CD4-positive, alpha-beta T cell treated with Interleukin-6 at 100 ng/mL for 8 hours (primary cell): ENCODE measurements around the gene ZMYND11.
A peak's percentile ranks its signal among the peaks of the same experiment; 100 is the strongest.

Experiments
- DNase-seq: peaks from one replicate; pipeline ENCODE4 v3.0.0-alpha.2; 2020; ENCODE audit warnings: mixed read lengths, low spot score

Gene ZMYND11

DNA sequence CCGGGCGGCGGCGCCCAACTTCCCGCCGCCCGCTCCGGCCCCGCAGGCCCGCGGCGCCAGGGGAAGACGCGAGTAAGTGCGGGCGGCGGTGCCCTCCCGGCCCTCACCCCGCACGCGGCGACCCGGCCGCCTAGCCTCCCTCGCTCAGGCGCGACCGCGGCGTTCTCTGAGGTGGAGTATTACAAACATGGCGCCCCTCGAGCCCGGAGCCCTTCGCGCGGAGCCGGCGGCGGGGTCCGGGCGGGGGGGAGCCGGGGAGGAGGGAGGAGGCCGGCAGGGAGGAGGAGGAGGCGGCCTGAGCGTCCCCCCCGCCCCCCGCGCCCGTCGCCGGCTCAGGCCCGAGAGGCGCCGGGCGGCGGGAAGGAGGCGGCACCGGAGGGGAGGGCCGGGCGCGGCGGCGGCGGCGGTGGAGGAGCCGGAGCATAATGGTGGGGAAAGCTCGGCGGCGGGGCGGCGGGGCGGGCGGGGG is at the start of gene ZMYND11:
ZMYND11 (plus strand) TSS at position 324 of the 469 bp plus-strand sequence. CDS start 44,558 bp downstream, outside the sequence.
- DNase-seq, result peak; percentile 54

DNA sequence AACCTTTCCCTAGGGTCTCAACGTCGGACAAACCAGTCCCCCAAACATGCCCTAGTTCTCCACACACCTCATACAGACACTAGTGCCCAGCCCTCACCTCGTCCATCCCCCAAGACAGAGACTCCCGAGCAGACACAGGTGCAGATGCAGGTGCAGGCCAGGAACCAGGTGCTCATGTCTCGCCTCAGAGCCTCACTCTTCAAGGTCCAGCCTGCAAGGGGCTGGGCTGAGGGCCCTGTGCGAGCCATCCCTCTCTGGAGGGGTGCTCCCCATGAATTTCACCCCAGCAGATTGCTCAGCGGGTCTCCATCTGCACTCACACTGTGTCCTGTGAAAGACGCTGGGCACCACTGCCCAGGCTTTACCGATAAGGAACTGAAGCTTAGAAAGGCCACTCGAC is 49.2 kb upstream of the ZMYND11 start:
- DNase-seq, result no peak

GRCh38 chr10:87177-88080 is 47.8 kb upstream of the ZMYND11 start:
- no peak for DNase-seq

DNA sequence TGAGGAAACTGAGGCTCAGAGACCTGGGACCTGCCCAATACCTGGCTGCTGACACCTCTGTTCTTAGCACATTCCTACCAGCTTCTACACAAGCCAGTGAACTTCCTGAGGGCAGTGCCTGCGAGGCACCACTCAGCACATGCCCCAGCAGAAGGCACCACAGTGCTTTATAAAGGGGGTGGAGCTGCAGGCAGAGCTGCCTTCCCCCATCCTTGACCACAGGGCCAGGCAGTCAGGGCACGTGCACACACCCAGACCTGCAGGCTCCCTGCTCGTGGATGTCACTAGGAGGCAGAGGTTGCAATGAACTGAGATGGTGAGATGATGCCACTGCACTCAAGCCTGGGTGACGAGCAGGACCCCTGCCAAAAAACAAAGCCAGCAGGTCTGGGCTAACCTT is 47.0 kb upstream of the ZMYND11 start:
- DNase-seq, result no peak

DNA sequence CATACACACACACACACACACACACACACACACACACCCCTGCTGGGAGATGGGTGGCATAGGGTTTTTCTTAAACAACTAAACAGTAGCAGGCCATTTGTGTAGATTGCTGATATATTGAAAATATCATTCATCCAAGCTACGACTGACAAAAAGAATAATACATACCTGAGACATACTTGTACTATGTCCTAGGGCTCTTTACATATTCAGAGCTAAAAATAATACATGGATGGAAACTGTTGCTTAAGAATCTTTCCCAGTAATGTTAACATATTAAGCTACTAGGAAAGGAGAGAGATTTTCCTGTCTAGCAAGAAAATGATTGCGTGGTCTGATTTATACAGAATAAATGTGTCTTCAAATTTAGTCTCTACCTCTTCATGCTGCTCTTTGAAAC is 46.0 kb upstream of the ZMYND11 start:
- no peak for DNase-seq

- no peak for DNase-seq
Observed at GRCh38 chr10:90161-90560, 45.1 kb upstream of the ZMYND11 start.

DNA sequence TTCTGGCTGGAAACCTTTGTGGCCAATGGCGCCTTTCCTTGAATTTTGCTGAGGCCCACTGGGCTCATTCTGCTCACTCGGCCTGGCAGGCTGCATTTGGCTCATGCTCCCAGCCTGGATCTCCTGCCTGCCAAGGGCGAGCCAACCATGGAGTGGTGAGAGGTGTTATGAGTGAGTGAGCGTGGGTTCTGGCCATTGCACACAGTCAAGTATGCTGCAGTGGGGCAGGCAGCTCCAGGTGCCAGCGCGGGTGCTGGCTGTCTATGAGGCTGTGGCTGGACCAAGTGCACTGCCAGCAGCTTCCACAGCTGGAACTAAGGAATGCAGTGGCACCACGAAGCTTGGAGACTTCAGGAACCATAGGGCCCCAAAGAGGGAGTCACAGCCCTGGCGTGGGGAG is 43.9 kb upstream of the ZMYND11 start:
- no peak for DNase-seq

GRCh38 chr10:92153-92552 is 43.1 kb upstream of the ZMYND11 start:
- DNase-seq, result no peak

DNA sequence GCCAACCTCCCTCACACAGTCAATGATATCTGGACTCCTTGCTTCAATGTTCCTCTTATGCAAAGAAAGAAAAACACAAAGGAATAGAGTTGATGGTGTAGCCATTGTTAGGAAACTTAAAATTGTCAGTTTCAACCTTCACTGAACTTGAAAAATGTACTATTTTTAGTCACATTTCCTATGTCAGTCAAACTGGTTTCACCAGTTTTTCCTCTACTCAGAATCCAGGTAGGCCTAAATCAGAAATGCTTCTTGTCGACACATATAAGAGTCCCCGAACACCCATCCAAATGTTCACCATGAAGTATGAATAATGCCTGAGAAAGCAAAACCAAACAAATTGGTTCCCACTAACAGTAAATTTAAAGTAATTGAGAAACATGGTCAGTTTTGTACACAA is 42.4 kb upstream of the ZMYND11 start:
- DNase-seq, result no peak

- no peak for DNase-seq
Observed at GRCh38 chr10:94613-95012, 40.6 kb upstream of the ZMYND11 start.

GRCh38 chr10:95356-96115 is 39.7 kb upstream of the ZMYND11 start:
- DNase-seq, result no peak

- no peak for DNase-seq
Observed at GRCh38 chr10:96466-96865, 38.8 kb upstream of the ZMYND11 start.

GRCh38 chr10:104416-104815 is 30.8 kb upstream of the ZMYND11 start:
- no peak for DNase-seq

GRCh38 chr10:104862-105565 is 30.2 kb upstream of the ZMYND11 start:
- DNase-seq, result no peak

GRCh38 chr10:105806-106205 is 29.4 kb upstream of the ZMYND11 start:
- DNase-seq, result no peak

- DNase-seq, result no peak
Observed at GRCh38 chr10:106740-107139, 28.5 kb upstream of the ZMYND11 start.

- no peak for DNase-seq
Observed at GRCh38 chr10:112246-112645, 23.0 kb upstream of the ZMYND11 start.

GRCh38 chr10:124874-125273 is 10.4 kb upstream of the ZMYND11 start:
- no peak for DNase-seq

DNA sequence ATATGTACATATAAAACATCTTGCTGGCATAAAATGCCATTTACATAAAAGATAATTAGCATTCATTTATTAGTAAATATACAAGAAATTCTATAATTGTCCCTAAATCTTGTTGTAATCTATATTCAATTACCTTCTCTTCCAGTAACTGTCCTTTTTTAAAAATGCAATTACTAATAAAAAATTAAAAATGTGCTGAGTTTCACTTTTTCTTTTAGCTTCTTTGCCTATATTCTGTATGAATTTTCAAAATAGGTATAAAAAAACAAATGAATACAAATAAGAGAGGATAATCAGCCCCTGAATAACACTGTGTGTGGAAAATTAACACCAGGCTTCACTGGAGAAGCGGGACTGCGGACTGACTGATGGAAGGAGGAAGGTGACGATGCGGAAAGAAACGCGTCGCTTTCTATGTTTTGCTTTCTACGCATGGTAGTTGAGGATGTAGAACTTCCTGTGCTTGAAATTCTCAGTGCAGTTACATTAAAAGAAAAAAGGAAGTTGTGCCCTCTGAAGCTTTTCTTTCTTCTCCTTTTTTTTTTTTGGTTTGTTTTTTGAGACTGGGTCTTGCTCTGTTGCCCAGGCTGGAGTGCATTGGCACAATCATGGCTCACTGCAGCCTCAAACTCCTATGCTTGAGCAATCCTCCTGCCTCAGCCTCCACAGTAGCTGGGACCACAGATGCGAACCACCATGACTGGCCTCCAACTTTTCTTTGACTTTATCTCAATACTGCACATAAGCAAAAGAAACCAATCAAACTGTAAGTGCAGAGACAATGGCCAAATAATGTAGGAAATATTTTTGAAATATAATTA is 7.4 kb upstream of the ZMYND11 start:
- peak; percentile 39 for DNase-seq

DNA sequence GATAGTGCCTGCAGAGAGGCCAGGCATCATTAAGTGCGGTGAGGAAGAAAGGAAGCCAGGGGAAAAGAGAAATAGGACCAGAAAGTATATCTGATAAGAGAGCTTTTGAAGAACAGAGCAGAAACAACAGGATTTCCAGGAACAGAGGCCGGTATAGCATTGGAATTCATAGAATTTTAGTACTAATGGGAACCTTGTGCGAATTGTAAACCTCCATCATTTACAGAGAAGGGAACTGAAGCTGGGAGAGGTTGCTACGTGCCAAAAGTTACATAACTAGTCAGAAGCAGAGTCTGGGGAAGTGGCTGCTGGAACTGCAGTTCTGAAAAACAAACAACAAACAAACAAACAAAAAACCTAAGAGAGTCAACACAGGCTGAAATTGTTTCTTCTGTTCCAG is 5.4 kb upstream of the ZMYND11 start:
- no peak for DNase-seq
